Osteoblast (primary cell): ENCODE data around the gene TIAM2. TPM values are rescaled to one million over a fixed set of nuclear protein-coding genes. Genes with fewer than 3 reads are reported as not detected.

Source experiments
- DNase-seq: peaks from one replicate; pipeline ENCODE4 v3.0.0; 2011; ENCODE audit warnings: low spot score, mixed read lengths; ENCODE audit not compliant: insufficient read length; ENCODE audit errors: missing footprints
- H2AFZ ChIP-seq: 2 replicates; pipeline ENCODE4 v1.6.0; 2011; ENCODE audit warnings: mild to moderate bottlenecking, low read length
- H3K27ac ChIP-seq: 2 replicates; pipeline ENCODE4 v1.5.1; 2011; ENCODE audit warnings: mild to moderate bottlenecking, low read depth, low read length, moderate library complexity
- H3K27me3 ChIP-seq: 2 replicates; pipeline ENCODE4 v1.6.0; 2012; ENCODE audit warnings: mild to moderate bottlenecking, control low read depth, inconsistent platforms, low read length, moderate library complexity; ENCODE audit not compliant: insufficient read depth
- H3K36me3 ChIP-seq: 2 replicates; pipeline ENCODE4 v1.5.1; 2011; ENCODE audit warnings: mild to moderate bottlenecking, low read length, control low read depth, moderate library complexity; ENCODE audit not compliant: insufficient read depth
- H3K4me1 ChIP-seq: 2 replicates; pipeline ENCODE4 v1.5.1; 2011; ENCODE audit warnings: mild to moderate bottlenecking, low read length, control low read depth, moderate library complexity; ENCODE audit not compliant: insufficient read depth
- H3K4me2 ChIP-seq: 2 replicates; pipeline ENCODE4 v1.6.0; 2011; ENCODE audit warnings: mild to moderate bottlenecking, low read length; ENCODE audit not compliant: insufficient read depth
- H3K4me3 ChIP-seq: fragments of 200-600 bp; sonication (generic); 3 replicates; pipeline ENCODE4 v1.5.1; 2012; ENCODE audit warnings: mild to moderate bottlenecking, low read length, inconsistent platforms; ENCODE audit not compliant: insufficient read depth
- H3K79me2 ChIP-seq: 2 replicates; pipeline ENCODE4 v1.6.0; 2012; ENCODE audit warnings: mild to moderate bottlenecking, low read length, control low read depth, inconsistent platforms; ENCODE audit not compliant: insufficient read depth
- H3K9me3 ChIP-seq: 2 replicates; pipeline ENCODE4 v1.5.1; 2011; ENCODE audit warnings: low read depth, low read length, control low read depth
- H4K20me1 ChIP-seq: 2 replicates; pipeline ENCODE4 v1.6.0; 2012; ENCODE audit warnings: mild to moderate bottlenecking, low read length, control low read depth; ENCODE audit not compliant: insufficient read depth
- total RNA-seq: library from RNA; depleted of rRNA; stranded (reverse); fragments of >200 nt; gene quantifications from 2 replicates; pipeline ENCODE4 v1.2.3, GENCODE V29; 2012
- TF ChIP-seq, protein P1 (sequence below): IDR thresholded peaks from 2 replicates; pipeline ENCODE4 v1.5.1; 2011; ENCODE audit warnings: mild to moderate bottlenecking, low read depth, low read length, moderate library complexity; ENCODE audit errors: extremely low read depth

Gene TIAM2
- total RNA-seq, 1 donor, result 31.8 TPM

DNA sequence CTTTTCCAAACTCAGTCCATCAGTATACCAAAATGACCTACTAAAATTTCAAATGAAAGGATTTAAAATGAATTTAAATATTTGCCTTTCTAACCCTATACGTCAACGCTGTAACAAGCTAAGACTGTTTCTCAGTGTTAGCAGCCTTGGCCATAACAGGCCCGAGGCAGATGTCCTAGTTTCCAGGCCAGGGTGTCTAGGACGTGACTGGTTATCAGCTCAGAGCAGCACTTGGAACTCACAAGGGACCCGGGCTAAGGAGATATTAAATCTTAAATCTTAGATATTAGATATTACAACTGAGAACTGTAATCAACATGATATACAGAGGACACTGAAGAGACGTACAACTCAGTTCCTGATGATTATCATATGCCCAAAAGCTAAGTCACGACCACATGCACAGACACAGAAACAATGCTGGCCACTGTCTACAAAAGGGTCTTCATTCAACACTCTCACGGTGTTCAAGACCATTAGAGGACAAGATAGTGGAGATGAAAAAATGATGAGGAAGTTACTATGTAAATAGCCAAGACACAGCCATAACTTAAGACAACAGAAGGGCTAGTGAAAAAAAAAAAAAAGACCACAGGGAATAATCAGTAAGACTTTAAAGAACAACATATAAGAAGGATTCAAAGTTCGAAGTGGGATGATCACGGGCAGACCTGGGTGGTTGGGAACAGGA, 268.4 kb downstream of the TIAM2 start, which contains the start of gene CLDN20:
TSS of gene CLDN20 (plus strand) at position 641 of the 691 bp plus-strand sequence. CDS start 11,707 bp downstream, outside the sequence.
- H2AFZ ChIP-seq, result peak within 1 kb of the TSS; percentile 70
- no peak within 1 kb of the TSS for H3K27ac ChIP-seq
- peak within 1 kb of the TSS; percentile 17 for H3K4me2 ChIP-seq

DNA sequence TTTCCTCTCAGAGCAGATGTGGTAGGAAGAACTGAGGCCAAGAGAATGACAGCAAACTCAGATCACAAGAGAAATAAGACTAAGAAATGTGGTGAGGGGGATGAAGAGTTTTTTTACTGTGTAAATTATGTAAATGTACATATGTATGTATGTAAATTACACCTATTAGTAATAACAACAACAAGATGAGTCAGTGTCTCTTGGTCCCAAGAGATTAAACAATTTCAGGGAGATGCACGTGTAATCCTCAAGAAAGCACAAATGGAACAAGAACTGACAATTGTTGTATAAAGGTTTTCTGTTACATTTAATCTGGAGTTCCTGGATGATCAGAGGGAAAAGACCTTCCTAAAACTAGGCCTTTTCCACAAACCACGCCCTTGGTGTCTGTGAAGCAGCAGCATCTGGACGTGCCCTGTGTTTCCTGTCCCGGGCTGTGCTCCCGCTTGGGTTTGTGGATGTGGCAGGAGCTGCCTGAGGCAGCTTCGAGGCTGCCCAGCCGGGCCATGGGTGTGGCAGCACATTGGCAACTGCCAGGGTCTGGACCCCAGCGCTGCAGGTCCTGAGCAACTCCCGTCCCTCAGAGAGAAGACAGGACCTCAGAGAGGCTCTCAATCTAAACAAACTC, 269.7 kb downstream of the TIAM2 start:
- Histone ChIP-seq H3K79me2 (no peaks in the 10 kb centered on the region), H3K27me3 (no peaks in the 10 kb centered on the region), H3K4me2 (peak overlapping the region; percentile 17), H3K4me1 (peaks cover 14% of the 10 kb centered on the region), H3K36me3 (peaks cover 9% of the 10 kb centered on the region), H3K9me3 (no peaks in the 10 kb centered on the region), H2AFZ (peak overlapping the region; percentile 70), H4K20me1 (no peaks in the 10 kb centered on the region), H3K4me3 (peak overlapping the region; percentile 14), H3K27ac (peak overlapping the region; percentile 36)
- DNase-seq, result no peak
- TF ChIP-seq, protein P1, sequence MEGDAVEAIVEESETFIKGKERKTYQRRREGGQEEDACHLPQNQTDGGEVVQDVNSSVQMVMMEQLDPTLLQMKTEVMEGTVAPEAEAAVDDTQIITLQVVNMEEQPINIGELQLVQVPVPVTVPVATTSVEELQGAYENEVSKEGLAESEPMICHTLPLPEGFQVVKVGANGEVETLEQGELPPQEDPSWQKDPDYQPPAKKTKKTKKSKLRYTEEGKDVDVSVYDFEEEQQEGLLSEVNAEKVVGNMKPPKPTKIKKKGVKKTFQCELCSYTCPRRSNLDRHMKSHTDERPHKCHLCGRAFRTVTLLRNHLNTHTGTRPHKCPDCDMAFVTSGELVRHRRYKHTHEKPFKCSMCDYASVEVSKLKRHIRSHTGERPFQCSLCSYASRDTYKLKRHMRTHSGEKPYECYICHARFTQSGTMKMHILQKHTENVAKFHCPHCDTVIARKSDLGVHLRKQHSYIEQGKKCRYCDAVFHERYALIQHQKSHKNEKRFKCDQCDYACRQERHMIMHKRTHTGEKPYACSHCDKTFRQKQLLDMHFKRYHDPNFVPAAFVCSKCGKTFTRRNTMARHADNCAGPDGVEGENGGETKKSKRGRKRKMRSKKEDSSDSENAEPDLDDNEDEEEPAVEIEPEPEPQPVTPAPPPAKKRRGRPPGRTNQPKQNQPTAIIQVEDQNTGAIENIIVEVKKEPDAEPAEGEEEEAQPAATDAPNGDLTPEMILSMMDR, result no peak

More for the DNA sequence above, 268.4 kb downstream of the TIAM2 start, which contains the start of gene CLDN20:
- Histone ChIP-seq H3K4me1 (peaks cover 14% of the 10 kb centered on the region), H3K79me2 (no peaks in the 10 kb centered on the region), H3K9me3 (no peaks in the 10 kb centered on the region), H3K27me3 (no peaks in the 10 kb centered on the region), H4K20me1 (no peaks in the 10 kb centered on the region), H3K36me3 (peaks cover 16% of the 10 kb centered on the region), H3K4me3 (no peak within 1 kb of the TSS)
- DNase-seq, result no peak
- TF ChIP-seq, protein P1, result no peak

- no peak for DNase-seq
These were observed 270.9 kb downstream of the TIAM2 start for GRCh38 chr6:155265843-155266535.

More at GRCh38 chr6:155265843-155266535, 270.9 kb downstream of the TIAM2 start:
- H4K20me1 ChIP-seq, result no peaks in the 10 kb centered on the region
- H3K9me3 ChIP-seq, result no peaks in the 10 kb centered on the region
- no peak overlapping the region for H3K4me2 ChIP-seq
- H2AFZ ChIP-seq, result no peak overlapping the region
- peaks cover 5% of the 10 kb centered on the region for H3K36me3 ChIP-seq
- H3K4me1 ChIP-seq, result peaks cover 10% of the 10 kb centered on the region
- no peak overlapping the region for H3K4me3 ChIP-seq
- H3K27me3 ChIP-seq, result no peaks in the 10 kb centered on the region
- no peak overlapping the region for H3K27ac ChIP-seq
- TF ChIP-seq, protein P1, result peak; percentile 34
- H3K79me2 ChIP-seq, result peaks cover 4% of the 10 kb centered on the region
